GM10266 (cell line): ENCODE results near the gene FOXJ3.

Source experiments
- DNase-seq: peaks from one replicate; pipeline ENCODE4 v3.0.0; 2012; ENCODE audit errors: extremely low spot score
- TF ChIP-seq, protein P1 (sequence below): IDR thresholded peaks from 2 replicates; pipeline ENCODE4 v1.5.1; 2012; ENCODE audit warnings: mild to moderate bottlenecking, low read depth; ENCODE audit not compliant: control insufficient read depth, insufficient read depth; ENCODE audit errors: missing control alignments

FOXJ3 gene

DNA sequence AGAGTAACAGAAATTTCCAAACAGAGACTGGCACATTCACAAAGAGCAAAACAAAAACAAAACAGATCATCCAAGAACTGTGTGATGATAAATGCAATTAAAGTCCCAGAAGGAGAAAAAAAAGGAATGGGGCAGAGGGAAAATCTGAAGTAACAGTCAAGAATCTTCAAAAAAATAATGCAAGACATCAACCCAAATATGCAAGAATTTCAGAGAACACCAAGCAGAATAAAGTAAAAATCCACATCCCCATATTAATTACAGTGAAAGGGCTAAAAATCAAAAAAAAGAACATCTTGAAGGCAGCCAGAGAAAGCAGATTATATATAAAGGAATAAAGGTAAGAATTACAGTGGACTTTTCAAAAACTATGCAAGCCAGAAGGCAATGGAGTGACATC is 67.1 kb downstream of the FOXJ3 start:
- DNase-seq = no peak
- TF ChIP-seq, protein P1, sequence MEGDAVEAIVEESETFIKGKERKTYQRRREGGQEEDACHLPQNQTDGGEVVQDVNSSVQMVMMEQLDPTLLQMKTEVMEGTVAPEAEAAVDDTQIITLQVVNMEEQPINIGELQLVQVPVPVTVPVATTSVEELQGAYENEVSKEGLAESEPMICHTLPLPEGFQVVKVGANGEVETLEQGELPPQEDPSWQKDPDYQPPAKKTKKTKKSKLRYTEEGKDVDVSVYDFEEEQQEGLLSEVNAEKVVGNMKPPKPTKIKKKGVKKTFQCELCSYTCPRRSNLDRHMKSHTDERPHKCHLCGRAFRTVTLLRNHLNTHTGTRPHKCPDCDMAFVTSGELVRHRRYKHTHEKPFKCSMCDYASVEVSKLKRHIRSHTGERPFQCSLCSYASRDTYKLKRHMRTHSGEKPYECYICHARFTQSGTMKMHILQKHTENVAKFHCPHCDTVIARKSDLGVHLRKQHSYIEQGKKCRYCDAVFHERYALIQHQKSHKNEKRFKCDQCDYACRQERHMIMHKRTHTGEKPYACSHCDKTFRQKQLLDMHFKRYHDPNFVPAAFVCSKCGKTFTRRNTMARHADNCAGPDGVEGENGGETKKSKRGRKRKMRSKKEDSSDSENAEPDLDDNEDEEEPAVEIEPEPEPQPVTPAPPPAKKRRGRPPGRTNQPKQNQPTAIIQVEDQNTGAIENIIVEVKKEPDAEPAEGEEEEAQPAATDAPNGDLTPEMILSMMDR = no peak

DNA sequence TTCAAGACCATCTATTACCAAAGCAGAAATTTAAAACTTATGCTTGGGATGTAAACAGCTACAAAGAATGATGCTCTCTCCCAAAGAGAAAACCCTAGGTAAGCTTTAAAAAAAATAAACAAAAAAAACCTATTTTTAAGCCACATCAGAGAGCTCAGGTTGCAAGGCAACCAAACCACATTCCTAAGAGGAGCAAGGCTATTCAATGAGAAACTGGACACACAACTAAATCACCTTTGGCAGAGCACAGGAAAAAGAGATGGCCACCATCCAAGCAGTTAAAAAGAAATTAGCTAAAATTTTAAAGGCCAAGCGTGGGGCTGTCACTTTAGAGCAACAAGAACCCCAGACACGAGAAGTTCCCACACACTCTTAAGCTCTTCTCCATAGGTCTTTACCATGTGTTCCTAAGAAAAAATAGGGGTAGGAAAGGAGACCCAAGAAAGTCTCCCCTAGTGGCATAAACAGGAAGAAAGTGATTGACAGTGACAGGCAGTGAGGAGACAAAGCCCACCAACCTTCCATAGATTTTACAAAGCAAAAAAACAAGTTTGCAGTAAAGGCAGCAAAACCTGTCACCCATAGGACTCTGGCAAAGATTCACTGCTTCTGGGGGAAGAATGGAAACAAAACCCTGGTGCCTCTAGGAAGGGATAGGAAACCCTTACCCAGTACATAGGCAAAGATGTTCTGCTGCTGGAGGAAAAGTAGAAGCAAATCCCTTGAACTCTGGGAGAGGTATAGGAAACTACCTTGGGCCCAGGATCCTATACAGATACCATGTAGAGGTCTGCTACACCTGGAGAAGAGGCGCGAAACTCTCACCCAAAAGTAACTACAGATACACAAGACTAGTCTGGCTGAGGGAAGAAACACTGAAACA is 68.5 kb downstream of the FOXJ3 start:
- DNase-seq = no peak
- TF ChIP-seq, protein P1 = no peak

GRCh38 chr1:42264511-42265190 is 70.4 kb downstream of the FOXJ3 start:
- TF ChIP-seq, protein P1 = no peak
- no peak for DNase-seq

DNA sequence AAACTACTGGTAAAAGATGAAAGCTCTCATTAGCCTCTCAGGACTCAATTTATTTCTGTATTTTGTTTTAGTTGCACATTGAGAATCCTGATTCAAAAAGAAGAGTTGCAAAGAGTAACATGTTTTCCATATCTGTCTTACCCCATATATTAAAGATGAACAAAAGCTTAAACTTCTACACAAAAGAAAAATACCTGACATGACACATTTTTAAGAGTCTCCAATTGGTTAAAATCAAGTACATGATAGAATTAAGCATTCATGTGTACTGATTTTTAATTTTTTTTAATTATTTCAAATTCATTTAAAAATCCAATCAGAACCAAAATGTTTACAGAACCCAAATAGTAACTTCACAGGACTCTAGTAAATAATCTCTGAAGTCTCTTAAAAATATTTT is 72.0 kb downstream of the FOXJ3 start:
- TF ChIP-seq, protein P1 = no peak
- no peak for DNase-seq

DNA sequence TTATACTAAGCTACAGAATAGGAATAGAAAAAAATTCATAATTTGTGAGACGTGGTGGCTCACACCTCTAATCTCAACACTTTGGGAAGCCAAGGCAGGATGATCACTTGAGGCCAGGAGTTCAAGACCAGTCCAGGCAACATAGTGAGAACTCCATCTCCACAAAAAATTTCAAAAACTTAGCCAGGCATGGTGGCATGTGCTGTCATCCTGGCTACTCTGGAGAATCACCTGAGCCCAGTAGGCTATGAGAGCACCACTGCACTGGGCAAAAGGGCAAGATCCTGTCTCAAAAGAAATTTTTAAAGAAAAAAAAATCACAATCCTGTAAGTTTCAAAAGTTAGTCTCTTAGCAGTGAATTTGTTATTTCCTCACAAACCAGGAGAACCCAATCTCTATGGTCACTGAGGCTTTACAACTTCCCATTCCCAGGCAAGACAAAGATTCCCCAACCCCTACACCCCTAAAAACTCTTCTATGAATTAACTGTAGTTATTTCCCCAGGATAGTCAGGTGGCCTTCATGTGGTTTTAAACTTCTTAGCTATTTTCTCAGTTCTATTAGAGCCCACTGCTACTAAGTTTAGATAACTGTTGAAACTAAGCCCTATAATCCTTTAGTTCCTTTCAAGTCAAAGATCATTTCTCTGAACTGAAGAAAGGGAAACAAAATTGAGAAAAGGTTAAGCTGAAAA is 74.5 kb downstream of the FOXJ3 start:
- TF ChIP-seq, protein P1 = no peak
- peak; percentile 11 for DNase-seq

DNA sequence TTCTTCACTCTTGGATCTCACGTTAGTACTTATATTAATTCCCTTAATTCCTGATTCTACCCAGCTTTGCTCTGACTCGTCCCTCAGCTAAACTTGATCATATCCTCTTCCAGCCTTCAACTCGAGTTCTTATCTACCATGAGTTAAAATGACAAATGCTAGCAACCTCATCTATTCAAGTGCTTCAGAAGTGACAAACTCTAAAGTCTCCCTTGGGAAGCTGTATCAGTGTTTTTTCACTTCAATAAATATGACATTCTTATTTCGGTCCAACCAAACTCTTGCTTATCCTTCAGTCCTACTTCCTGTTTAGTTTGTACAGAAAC is 75.3 kb downstream of the FOXJ3 start:
- no peak for DNase-seq
- TF ChIP-seq, protein P1 = no peak
